HEK293T (cell line): Measurements from ENCODE around the gene ZNF618.
A peak's percentile ranks its signal among the peaks of the same experiment; 100 is the strongest.

Source experiments
- CTCF ChIA-PET: fragments of 350-600 bp; formaldehyde crosslinking; extraction: SDS; loops from one replicate; lab custom pipeline; 2021; ENCODE audit warnings: antibody characterized with exemption, inconsistent platforms; lab: Yijun Ruan, JAX
- POLR2A ChIA-PET: fragments of 350-600 bp; formaldehyde crosslinking; extraction: SDS; loops from one replicate; lab custom pipeline; 2020; ENCODE audit warnings: antibody characterized with exemption, inconsistent platforms; lab: Yijun Ruan, JAX
- DNase-seq: peaks from one replicate; pipeline ENCODE4 v3.0.0; 2012; ENCODE audit warnings: mixed read lengths; ENCODE audit errors: extremely low spot score
- ARNT ChIP-seq: fragments of 450-650 bp; IDR thresholded peaks from 2 replicates; pipeline ENCODE4 v1.6.1; 2017; ENCODE audit warnings: mild to moderate bottlenecking
- BHLHE40 ChIP-seq: fragments of 450-650 bp; IDR thresholded peaks from 2 replicates; pipeline ENCODE4 v1.6.1; 2016; ENCODE audit warnings: mild to moderate bottlenecking, moderate library complexity, borderline replicate concordance
- CTBP1 ChIP-seq: fragments of 450-650 bp; IDR thresholded peaks from 2 replicates; pipeline ENCODE4 v1.6.1; 2016; ENCODE audit warnings: borderline replicate concordance
- ELF4 ChIP-seq: fragments of 450-650 bp; IDR thresholded peaks from 2 replicates; pipeline ENCODE4 v1.6.1; 2017; ENCODE audit warnings: antibody characterized with exemption
- FOXA1 ChIP-seq: fragments of 450-650 bp; IDR thresholded peaks from 2 replicates; pipeline ENCODE4 v1.6.1; 2016; ENCODE audit warnings: mild to moderate bottlenecking
- FOXK2 ChIP-seq: fragments of 450-650 bp; IDR thresholded peaks from 2 replicates; pipeline ENCODE4 v1.6.1; 2016; ENCODE audit warnings: mild to moderate bottlenecking
- FOXM1 ChIP-seq: fragments of 450-650 bp; IDR thresholded peaks from 2 replicates; pipeline ENCODE4 v1.6.1; 2017; ENCODE audit warnings: mild to moderate bottlenecking, borderline replicate concordance
- HDGF ChIP-seq: fragments of 450-650 bp; IDR thresholded peaks from 2 replicates; pipeline ENCODE4 v1.6.1; 2017; ENCODE audit warnings: antibody characterized with exemption, borderline replicate concordance
- L3MBTL2 ChIP-seq: fragments of 450-650 bp; conservative IDR thresholded peaks from 2 replicates; pipeline ENCODE4 v1.6.1; 2016; ENCODE audit warnings: mild to moderate bottlenecking
- LEF1 ChIP-seq: fragments of 450-650 bp; IDR thresholded peaks from 2 replicates; pipeline ENCODE4 v1.6.1; 2017; ENCODE audit warnings: mild to moderate bottlenecking, borderline replicate concordance
- NFRKB ChIP-seq: fragments of 450-650 bp; IDR thresholded peaks from 2 replicates; pipeline ENCODE4 v1.6.1; 2016; ENCODE audit warnings: mild to moderate bottlenecking, moderate library complexity
- SP1 ChIP-seq: fragments of 450-650 bp; IDR thresholded peaks from 2 replicates; pipeline ENCODE4 v1.6.1; 2017
- SUZ12 ChIP-seq: fragments of 450-650 bp; IDR thresholded peaks from 2 replicates; pipeline ENCODE4 v1.6.1; 2016; ENCODE audit warnings: mild to moderate bottlenecking
- TARDBP ChIP-seq: fragments of 450-650 bp; IDR thresholded peaks from 2 replicates; pipeline ENCODE4 v1.6.1; 2016
- ZNF384 ChIP-seq: fragments of 450-650 bp; IDR thresholded peaks from 2 replicates; pipeline ENCODE4 v1.6.1; 2016
- TF ChIP-seq, protein P1 (sequence below): fragments of 450-650 bp; IDR thresholded peaks from 2 replicates; pipeline ENCODE4 v1.6.1; 2016

Gene ZNF618

DNA sequence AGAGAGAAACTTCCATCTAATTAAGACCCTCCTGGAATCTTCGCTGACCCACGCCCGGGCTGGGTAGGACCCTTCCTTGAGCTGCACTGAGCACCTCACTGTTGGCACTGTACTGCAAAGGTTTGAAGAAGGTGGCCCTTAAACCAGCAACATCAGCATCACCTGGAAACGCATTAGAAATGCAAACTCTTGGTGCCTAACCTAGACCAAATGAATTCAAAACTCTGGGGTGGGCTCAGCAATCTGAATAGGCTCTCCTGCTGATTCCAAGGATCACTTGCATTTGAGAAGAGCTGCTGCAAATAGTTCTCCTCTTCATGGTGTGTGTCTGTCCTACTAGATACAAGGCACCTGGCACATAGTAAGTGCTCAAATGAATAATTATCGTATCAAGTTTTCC is 2.7 kb upstream of the ZNF618 start:
- CTCF ChIA-PET, result no interaction called here
- no peak for TF ChIP-seq L3MBTL2
- TF ChIP-seq TARDBP, result no peak
- no peak for TF ChIP-seq FOXA1
- no peak for TF ChIP-seq FOXM1
- TF ChIP-seq LEF1, result no peak
- TF ChIP-seq CTBP1, result no peak
- no peak for TF ChIP-seq SUZ12
- no peak for TF ChIP-seq BHLHE40
- no peak for TF ChIP-seq NFRKB
- no peak for TF ChIP-seq SP1
- TF ChIP-seq ZNF384, result no peak
- TF ChIP-seq ARNT, result no peak
- no peak for TF ChIP-seq HDGF
- no peak for TF ChIP-seq FOXK2
- TF ChIP-seq, protein P1, sequence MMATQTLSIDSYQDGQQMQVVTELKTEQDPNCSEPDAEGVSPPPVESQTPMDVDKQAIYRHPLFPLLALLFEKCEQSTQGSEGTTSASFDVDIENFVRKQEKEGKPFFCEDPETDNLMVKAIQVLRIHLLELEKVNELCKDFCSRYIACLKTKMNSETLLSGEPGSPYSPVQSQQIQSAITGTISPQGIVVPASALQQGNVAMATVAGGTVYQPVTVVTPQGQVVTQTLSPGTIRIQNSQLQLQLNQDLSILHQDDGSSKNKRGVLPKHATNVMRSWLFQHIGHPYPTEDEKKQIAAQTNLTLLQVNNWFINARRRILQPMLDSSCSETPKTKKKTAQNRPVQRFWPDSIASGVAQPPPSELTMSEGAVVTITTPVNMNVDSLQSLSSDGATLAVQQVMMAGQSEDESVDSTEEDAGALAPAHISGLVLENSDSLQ, result no peak
- no peak for TF ChIP-seq ELF4
- DNase-seq, result no peak
- POLR2A ChIA-PET, result no interaction called here

DNA sequence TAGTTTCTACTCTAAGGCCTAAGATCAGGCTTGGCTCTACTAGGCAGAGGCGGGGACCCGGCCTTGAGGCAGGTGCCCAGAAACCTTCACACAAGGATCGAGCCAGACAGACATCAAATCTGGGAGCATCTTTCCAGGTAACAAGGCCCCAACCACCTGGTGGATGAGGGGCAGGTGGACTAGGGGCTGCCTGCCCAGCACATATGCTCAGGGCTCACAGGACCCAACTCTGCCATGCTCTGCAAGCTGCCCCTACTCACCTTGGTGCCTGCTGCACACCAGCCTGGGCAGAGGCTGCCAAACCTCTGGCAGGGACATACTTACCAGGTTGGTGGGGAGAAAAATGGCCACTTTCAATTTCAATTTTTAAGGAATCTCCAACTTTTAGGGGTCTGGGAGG is 2.2 kb upstream of the ZNF618 start:
- DNase-seq, result no peak
- ChIA-PET CTCF (no interaction called here), POLR2A (no interaction called here)
- TF ChIP-seq LEF1 (no peak), ZNF384 (no peak), BHLHE40 (no peak), FOXM1 (no peak), TARDBP (no peak), NFRKB (no peak), FOXA1 (no peak), CTBP1 (no peak)
- TF ChIP-seq, protein P1, result no peak

DNA sequence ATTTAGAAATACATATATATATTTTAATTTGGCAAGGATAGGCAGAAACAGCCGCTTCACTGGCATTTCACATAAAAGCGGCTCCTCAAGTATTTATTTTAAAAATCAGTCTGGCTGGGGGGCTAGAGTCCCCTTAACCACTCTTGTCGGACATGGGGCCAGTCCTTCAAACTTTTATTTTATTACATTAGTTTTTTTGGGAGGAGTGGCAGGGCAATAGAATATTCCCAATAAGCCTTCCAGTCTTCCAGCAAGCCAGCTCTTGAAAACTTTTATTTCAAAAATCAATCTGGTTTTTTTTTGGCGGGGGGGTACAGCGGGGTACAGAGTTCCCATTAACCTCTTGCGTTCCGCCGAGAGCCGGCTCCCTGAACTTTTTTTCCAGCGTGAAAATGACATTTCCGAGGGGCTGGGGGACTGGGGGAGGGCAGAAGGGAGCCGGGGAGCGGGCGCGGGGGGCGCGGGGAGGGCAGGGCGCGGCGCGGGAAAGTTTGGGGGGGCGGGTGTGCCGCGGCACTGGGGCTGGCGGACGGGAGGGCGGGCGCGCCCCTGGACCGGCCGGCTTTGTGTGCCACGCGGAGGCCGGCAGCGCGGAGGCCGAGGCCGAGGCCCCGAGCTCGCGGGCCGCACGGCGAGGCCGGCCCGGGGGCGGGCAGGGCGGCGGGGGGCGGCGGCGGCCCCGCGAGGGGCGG is 504 bp upstream of the ZNF618 start:
- no peak for TF ChIP-seq SUZ12
- TF ChIP-seq FOXA1, result no peak
- TF ChIP-seq TARDBP, result no peak
- TF ChIP-seq ELF4, result no peak
- TF ChIP-seq, protein P1, result no peak
- no peak for TF ChIP-seq L3MBTL2
- TF ChIP-seq ARNT, result no peak
- no peak for TF ChIP-seq FOXM1
- TF ChIP-seq ZNF384, result no peak
- TF ChIP-seq NFRKB, result no peak
- TF ChIP-seq LEF1, result no peak
- no peak for TF ChIP-seq FOXK2
- TF ChIP-seq CTBP1, result no peak
- ChIA-PET POLR2A (interaction anchor here (0.6 kb wide), 1 partner anchor 11 kb away, joined by 4 read pairs; no protein-coding TSS in a partner anchor), CTCF (no interaction called here)
- DNase-seq, result peak; percentile 68

DNA sequence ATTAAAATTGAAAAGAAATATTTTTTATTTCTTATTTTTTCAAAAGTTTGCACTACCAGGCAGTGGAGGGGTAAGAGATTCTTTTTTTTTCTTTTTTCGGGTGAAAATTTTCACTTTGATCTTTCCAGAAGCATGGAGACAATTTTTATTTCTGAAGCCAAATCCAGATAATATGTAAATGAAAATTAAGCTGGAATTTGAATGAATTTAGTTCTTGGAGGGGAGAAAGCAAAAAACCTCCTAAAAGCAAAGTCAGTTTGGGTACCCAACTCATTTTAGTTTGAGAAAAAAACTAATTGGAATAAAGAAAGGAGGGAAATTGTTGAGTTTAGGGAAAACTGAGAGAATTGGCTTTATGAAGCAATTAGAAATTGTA is 872 bp downstream of the ZNF618 start:
- CTCF ChIA-PET, result interaction anchor here (0.8 kb wide), 1 partner anchor 90 kb away, joined by 3 read pairs; no protein-coding TSS in a partner anchor
- no peak for TF ChIP-seq ARNT
- TF ChIP-seq SP1, result no peak
- TF ChIP-seq FOXA1, result no peak
- no peak for TF ChIP-seq BHLHE40
- TF ChIP-seq FOXM1, result no peak
- TF ChIP-seq TARDBP, result no peak
- TF ChIP-seq CTBP1, result no peak
- TF ChIP-seq NFRKB, result no peak
- TF ChIP-seq, protein P1, result no peak
- no peak for TF ChIP-seq SUZ12
- TF ChIP-seq L3MBTL2, result no peak
- no peak for TF ChIP-seq HDGF
- no peak for TF ChIP-seq LEF1
- TF ChIP-seq ELF4, result no peak
- POLR2A ChIA-PET, result interaction anchor here (0.6 kb wide), 1 partner anchor 283 kb away, joined by 3 read pairs; no protein-coding TSS in a partner anchor
- DNase-seq, result no peak

DNA sequence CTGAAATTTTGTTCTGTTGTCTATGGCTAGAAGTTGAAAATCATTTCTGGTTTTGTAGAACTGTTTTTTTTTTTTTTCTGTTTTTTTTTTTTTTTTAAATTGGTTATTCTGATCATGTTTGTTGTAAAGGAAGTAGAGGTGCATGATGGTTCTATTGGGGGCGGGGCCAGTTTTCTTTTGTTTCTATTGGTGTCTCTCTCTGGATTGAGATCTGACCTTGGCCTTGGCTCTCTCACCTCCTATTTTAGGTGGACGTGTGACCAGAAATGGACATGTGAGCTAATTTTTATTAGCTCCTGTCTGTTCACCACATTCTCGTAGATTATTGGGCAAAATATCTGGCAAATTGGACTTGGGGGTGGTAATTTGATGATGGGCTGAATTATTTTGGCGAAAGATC is 3.2 kb downstream of the ZNF618 start:
- DNase-seq, result no peak
- ChIA-PET POLR2A (no interaction called here), CTCF (no interaction called here)
- 0 out of 2 replicates have a peak, but pooled peaks have one; percentile 21 for TF ChIP-seq ZNF384
- TF ChIP-seq L3MBTL2, result no peak

DNA sequence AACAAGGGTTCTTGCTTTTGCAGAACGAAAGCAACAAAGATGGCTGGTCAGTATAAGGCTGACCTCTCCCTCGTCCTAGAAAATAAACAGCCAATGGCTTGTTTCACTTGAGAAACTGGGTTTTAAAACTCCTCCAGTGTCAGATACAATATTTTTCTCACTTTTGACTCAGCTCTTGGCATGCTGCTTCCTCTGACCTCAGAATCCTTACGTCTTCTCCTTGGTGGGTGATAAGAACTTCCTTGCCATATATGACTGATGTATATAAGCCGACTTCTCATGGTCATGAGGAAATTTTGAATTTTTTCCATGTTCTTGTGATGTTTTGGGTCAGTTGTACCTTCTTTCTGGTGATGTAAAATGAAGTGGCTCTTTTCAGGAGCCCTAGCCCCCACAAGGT is 3.8 kb downstream of the ZNF618 start:
- CTCF ChIA-PET, result no interaction called here
- POLR2A ChIA-PET, result no interaction called here
- TF ChIP-seq L3MBTL2, result no peak
- no peak for TF ChIP-seq SUZ12
- DNase-seq, result no peak
